Measurements from ENCODE around the gene TRIB2.

TRIB2 gene

GRCh38 chr2:12701786-12702167 is 15.0 kb upstream of the TRIB2 start:
- no peak for DNase-seq

- DNase-seq, result peak; percentile 46
These were observed 14.3 kb upstream of the TRIB2 start for GRCh38 chr2:12702168-12703121.

- no peak for DNase-seq
These were observed 12.4 kb upstream of the TRIB2 start for GRCh38 chr2:12704378-12704777.

- no peak for DNase-seq
These were observed 11.5 kb upstream of the TRIB2 start for GRCh38 chr2:12705230-12705629.

GRCh38 chr2:12705742-12706141 is 11.0 kb upstream of the TRIB2 start:
- no peak for DNase-seq

GRCh38 chr2:12708508-12709206 is 8.1 kb upstream of the TRIB2 start:
- DNase-seq, result no peak

GRCh38 chr2:12709207-12709522 is 7.6 kb upstream of the TRIB2 start:
- no peak for DNase-seq

- DNase-seq, result no peak
These were observed 6.4 kb upstream of the TRIB2 start for GRCh38 chr2:12710301-12710700.

- DNase-seq, result no peak
These were observed 5.4 kb upstream of the TRIB2 start for GRCh38 chr2:12711339-12711738.

GRCh38 chr2:12712881-12713280 is 3.9 kb upstream of the TRIB2 start:
- DNase-seq, result no peak

GRCh38 chr2:12714391-12715221 is 2.1 kb upstream of the TRIB2 start:
- DNase-seq, result no peak

- no peak for DNase-seq
These were observed 1.3 kb upstream of the TRIB2 start for GRCh38 chr2:12715258-12716031.

- peak; percentile 72 for DNase-seq
These were observed 779 bp upstream of the TRIB2 start for GRCh38 chr2:12716032-12716281.

- peak; percentile 42 for DNase-seq
These were observed 667 bp downstream of the TRIB2 start for GRCh38 chr2:12717191-12718014.

GRCh38 chr2:12718015-12718671 is 1.4 kb downstream of the TRIB2 start:
- no peak for DNase-seq

GRCh38 chr2:12718711-12719399 is 2.1 kb downstream of the TRIB2 start:
- no peak for DNase-seq

- DNase-seq, result no peak
These were observed 2.9 kb downstream of the TRIB2 start for GRCh38 chr2:12719400-12720277.

GRCh38 chr2:12720278-12720620 is 3.5 kb downstream of the TRIB2 start:
- DNase-seq, result no peak

- DNase-seq, result no peak
These were observed 4.1 kb downstream of the TRIB2 start for GRCh38 chr2:12720754-12721378.

Measured in NCI-H774 (cell line).